Measurements from ENCODE around the gene CASQ2. TPM values are rescaled to one million over a fixed set of nuclear protein-coding genes. Genes with fewer than 3 reads are reported as not detected.

The CASQ2 gene
- total and polyA plus RNA-seq, 9 of the 15 experiments (the other 6 are each of a cell fraction or from before 2014, with no cell fraction given) = not detected

DNA sequence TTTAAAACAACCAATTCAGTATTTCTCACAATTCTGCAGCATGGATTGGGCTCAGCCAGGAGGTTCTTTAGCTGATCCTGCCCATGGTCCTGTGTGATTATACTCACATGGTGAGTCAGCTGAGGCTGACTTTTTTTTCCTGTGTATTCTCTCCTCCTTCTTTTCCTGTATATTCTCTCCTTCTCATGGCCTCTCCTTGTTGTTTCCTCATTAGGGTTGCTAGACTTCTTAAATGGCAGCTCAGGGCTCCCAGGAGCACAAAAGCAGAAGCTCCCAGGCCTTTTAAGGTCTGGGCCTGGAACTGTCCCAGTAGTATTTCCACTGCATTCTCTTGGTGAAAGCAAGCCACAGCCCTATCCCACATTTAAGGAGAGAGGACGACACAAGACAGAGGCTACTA is 99.9 kb downstream of the CASQ2 start (continued):
- TF ChIP-seq NUFIP1 (IDR thresholded peaks at IDR 0.05; ENCODE audit: partially characterized antibody) (no peak), SRF (CRISPR knock-in tag; IDR thresholded peaks at IDR 0.05) (peak in 1 of 2 experiments; percentile 89; a peak in 2 of 4 replicates), CEBPB (tag; IDR thresholded peaks at IDR 0.05) (peak; percentile 47), FOXK2 (conservative IDR thresholded peaks at IDR 0.05 in 1 of 2, IDR thresholded peaks at IDR 0.05 in 1 of 2; ENCODE audit: low read depth in 2 of 2) (0 out of 4 replicates have a peak, but pooled peaks of 1 of the 2 experiments have one; percentile 4), HNRNPK (IDR thresholded peaks at IDR 0.05; ENCODE audit: low read depth, low read length, poor library complexity, severe bottlenecking) (no peak), MTA1 (IDR thresholded peaks at IDR 0.05; ENCODE audit: borderline replicate concordance) (0 out of 2 replicates have a peak, but pooled peaks have one; percentile 12), ZBTB26 (CRISPR knock-in tag; IDR thresholded peaks at IDR 0.05) (0 out of 2 replicates have a peak, but pooled peaks have one; percentile 54), ZNF639 (CRISPR knock-in tag; conservative IDR thresholded peaks at IDR 0.05 in 1 of 2, IDR thresholded peaks at IDR 0.05 in 1 of 2) (peak in 1 of 2 experiments; percentile 49; a peak in 1 of 4 replicates), ELF4 (CRISPR knock-in tag; IDR thresholded peaks at IDR 0.05) (peak; percentile 58; the same call in 1 of the 2 replicates), ZNF830 (CRISPR knock-in tag; IDR thresholded peaks at IDR 0.05) (no peak), ZNF134 (CRISPR knock-in tag; conservative IDR thresholded peaks at IDR 0.05) (0 out of 2 replicates have a peak, but pooled peaks have one; percentile 6)
- TF ChIP-seq, protein P1, sequence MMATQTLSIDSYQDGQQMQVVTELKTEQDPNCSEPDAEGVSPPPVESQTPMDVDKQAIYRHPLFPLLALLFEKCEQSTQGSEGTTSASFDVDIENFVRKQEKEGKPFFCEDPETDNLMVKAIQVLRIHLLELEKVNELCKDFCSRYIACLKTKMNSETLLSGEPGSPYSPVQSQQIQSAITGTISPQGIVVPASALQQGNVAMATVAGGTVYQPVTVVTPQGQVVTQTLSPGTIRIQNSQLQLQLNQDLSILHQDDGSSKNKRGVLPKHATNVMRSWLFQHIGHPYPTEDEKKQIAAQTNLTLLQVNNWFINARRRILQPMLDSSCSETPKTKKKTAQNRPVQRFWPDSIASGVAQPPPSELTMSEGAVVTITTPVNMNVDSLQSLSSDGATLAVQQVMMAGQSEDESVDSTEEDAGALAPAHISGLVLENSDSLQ (IDR thresholded peaks at IDR 0.05) = peak; percentile 4; the same call in 1 of the 2 replicates

Data from K562 (cell line).